ENCODE results near the gene NELL2.

DNA sequence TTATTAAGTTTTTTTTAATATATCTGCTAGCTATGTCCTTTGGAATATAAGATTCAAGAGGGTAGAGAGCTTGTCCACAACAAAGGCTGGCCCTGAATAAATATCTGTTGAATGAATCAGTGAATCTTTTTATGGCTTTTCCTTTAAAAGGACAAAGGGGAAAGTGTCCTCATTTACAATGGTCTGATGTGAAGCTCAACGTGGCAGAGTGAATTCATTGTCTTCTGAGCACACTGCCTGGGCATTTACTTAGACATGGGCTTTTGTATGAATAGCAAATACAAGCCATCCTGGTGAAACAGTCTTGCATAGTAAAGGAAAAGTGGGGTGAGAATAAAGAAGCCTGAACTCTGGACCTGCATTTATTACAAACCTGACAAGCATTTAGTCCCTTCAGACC is 201.2 kb downstream of the NELL2 start:
- TF ChIP-seq, protein P1, sequence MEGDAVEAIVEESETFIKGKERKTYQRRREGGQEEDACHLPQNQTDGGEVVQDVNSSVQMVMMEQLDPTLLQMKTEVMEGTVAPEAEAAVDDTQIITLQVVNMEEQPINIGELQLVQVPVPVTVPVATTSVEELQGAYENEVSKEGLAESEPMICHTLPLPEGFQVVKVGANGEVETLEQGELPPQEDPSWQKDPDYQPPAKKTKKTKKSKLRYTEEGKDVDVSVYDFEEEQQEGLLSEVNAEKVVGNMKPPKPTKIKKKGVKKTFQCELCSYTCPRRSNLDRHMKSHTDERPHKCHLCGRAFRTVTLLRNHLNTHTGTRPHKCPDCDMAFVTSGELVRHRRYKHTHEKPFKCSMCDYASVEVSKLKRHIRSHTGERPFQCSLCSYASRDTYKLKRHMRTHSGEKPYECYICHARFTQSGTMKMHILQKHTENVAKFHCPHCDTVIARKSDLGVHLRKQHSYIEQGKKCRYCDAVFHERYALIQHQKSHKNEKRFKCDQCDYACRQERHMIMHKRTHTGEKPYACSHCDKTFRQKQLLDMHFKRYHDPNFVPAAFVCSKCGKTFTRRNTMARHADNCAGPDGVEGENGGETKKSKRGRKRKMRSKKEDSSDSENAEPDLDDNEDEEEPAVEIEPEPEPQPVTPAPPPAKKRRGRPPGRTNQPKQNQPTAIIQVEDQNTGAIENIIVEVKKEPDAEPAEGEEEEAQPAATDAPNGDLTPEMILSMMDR (conservative IDR thresholded peaks at IDR 0.05; ENCODE audit: low read length) = no peak
- no peak for TF ChIP-seq EZH2phosphoT487 (IDR thresholded peaks at IDR 0.05; ENCODE audit: borderline replicate concordance, low read depth, low read length)

Data from OCI-LY7 (cell line).